Measurements from ENCODE around the gene EP400. TPM values are rescaled to one million over a fixed set of nuclear protein-coding genes. Genes with fewer than 3 reads are reported as not detected.

The EP400 gene
- total and polyA plus RNA-seq, 2 of the 4 experiments (the other 2 are of a cell fraction) = 4.3 to 11.4 TPM

DNA sequence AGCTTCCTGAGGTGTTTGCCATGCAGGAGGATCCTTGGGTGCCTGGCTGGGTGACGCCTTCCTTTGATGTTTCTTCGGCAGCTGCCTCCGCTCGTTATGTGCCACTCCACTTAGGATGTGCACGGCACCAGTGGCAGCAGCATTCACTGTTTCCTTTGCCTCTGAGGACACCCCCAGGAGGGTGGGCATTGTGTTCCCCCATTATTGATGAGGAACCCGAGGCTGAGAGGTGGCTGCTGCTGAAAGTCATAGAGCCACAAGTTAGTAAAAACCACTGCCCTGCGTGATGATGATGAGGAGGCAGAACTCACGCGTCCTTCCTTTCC, 41.2 kb downstream of the EP400 start:
- no peak overlapping the region for H2AFZ ChIP-seq (replicated peaks; ENCODE audit: low read length, poor library complexity)
- no peak for ATAC-seq (ENCODE audit: low read depth)
- no peak overlapping the region for H2BK5ac ChIP-seq (ENCODE audit: low read depth, low read length, poor library complexity, severe bottlenecking)
- no peak overlapping the region for H3K18ac ChIP-seq (ENCODE audit: low read depth, low read length)
- H4K5ac ChIP-seq (ENCODE audit: low read depth, low read length) = no peak overlapping the region
- dilution Hi-C loops (cut with HindIII; ENCODE audit: low sequenced_read_pairs, unreplicated experiment) = no loop called here
- POLR2A ChIA-PET (ENCODE audit: unreplicated experiment) = no interaction called here
- no peak overlapping the region for H3K14ac ChIP-seq (replicated peaks; ENCODE audit: low read depth, low read length)
- no peak overlapping the region for H3K9ac ChIP-seq (ENCODE audit: low read depth, low read length)
- H3K36me3 ChIP-seq (ENCODE audit: control insufficient read depth, insufficient read depth, low read length) = peaks cover 75% of the 10 kb centered on the region
- no peaks in the 10 kb centered on the region for H4K20me1 ChIP-seq (ENCODE audit: insufficient read depth, low read length)
- WGBS, 2 experiments (ENCODE audit: extremely low coverage in 2 of 2, insufficient read length in 1 of 2) = 70% methylated on average over 8 of the region's 9 CpGs; no CpG with 5 or more reads in 1 of the 2 experiments
- no peak overlapping the region for H2AK9ac ChIP-seq (replicated peaks; ENCODE audit: low read depth, low read length, poor library complexity)
- no peak overlapping the region for H2BK120ac ChIP-seq (ENCODE audit: low read depth, low read length)
- H3K4me3 ChIP-seq (ENCODE audit: insufficient read depth, low read depth, low read length) = no peak overlapping the region
- no peak overlapping the region for H3K23ac ChIP-seq (ENCODE audit: low read depth, low read length)
- no peak overlapping the region for H3K4ac ChIP-seq (ENCODE audit: low read depth, low read length)
- no peak overlapping the region for H2BK20ac ChIP-seq (ENCODE audit: low read depth, low read length)
- no peak overlapping the region for H3K56ac ChIP-seq (ENCODE audit: extremely low read depth, insufficient read depth, low read length)
- BruUV-seq (replicated peaks) = no TSS peak
- H3K27me3 ChIP-seq (ENCODE audit: control insufficient read depth, insufficient read depth, low read length) = no peaks in the 10 kb centered on the region
- H3K79me1 ChIP-seq (ENCODE audit: low read depth in 1 of 2, low read length in 2 of 2) = peaks cover 6 to 11% of the 10 kb centered on the region in 2 experiments; a peak in 2 of 4 replicates
- DNase-seq = no peak
- CTCF ChIA-PET = no interaction called here
- TF ChIP-seq MAFK (IDR thresholded peaks at IDR 0.05; ENCODE audit: low read depth, low read length) = no peak
- TF ChIP-seq NFE2L2 (IDR thresholded peaks at IDR 0.05; ENCODE audit: low read depth, low read length) = no peak
- H3K9me3 ChIP-seq (ENCODE audit: control insufficient read depth, insufficient read depth, low read length) = no peaks in the 10 kb centered on the region
- H3K27ac ChIP-seq (ENCODE audit: insufficient read depth, low read length) = no peak overlapping the region
- H2AK5ac ChIP-seq (ENCODE audit: low read depth, low read length) = no peak overlapping the region
- H3K4me2 ChIP-seq (ENCODE audit: low read depth, low read length) = no peak overlapping the region
- peaks cover 6% of the 10 kb centered on the region; the same call in 1 of the 2 replicates for H3K9me1 ChIP-seq (ENCODE audit: insufficient read depth, low read length)
- H3K4me1 ChIP-seq (ENCODE audit: control insufficient read depth, insufficient read depth, low read length) = no peaks in the 10 kb centered on the region
- H4K8ac ChIP-seq (ENCODE audit: low read depth in 2 of 2, low read length in 2 of 2) = no peak overlapping the region
- H2BK15ac ChIP-seq (ENCODE audit: low read depth, low read length) = no peak overlapping the region
- no peak overlapping the region for H4K91ac ChIP-seq (ENCODE audit: insufficient read depth, low read depth, low read length)
- in situ Hi-C loops (cut with MboI; ENCODE audit: low sequenced_read_pairs) = no loop called here
- intact Hi-C loops (cut with micrococcal nuclease) = no loop called here
